Measurements from ENCODE around the gene CCDC188.

DNA sequence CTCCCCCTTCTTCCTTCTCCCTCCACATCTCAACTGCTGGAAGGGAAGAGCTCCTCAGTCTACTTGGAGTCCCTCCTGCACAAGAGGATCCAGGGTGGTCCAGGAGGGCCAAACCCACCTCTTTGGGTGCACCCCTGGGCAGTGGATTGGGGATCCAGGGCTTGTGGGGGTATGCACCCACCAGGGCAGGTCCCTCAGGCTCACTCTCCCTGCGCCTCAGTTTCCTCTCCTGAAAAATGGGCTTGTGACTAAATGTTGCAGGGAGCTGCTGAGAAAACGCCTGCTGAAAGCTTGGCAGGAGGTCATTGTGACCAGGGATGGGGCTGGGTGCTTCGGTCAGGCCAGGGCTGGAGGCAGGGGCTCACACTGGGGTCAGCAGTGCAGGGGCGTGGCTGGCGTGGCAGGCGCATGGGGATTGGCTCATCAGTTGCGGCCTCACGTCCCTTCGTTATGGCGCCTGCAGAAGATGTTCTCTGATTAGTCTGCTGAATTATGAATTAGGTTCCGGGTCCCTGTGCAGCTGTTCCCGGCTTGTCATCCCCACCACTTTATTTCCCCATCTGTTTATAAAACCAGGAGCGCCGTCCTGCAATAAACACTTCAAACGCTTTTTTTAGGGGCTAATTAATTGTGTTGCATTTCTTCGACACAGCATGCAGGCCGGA is 25.7 kb upstream of the CCDC188 start:
- TF ChIP-seq, protein P1, sequence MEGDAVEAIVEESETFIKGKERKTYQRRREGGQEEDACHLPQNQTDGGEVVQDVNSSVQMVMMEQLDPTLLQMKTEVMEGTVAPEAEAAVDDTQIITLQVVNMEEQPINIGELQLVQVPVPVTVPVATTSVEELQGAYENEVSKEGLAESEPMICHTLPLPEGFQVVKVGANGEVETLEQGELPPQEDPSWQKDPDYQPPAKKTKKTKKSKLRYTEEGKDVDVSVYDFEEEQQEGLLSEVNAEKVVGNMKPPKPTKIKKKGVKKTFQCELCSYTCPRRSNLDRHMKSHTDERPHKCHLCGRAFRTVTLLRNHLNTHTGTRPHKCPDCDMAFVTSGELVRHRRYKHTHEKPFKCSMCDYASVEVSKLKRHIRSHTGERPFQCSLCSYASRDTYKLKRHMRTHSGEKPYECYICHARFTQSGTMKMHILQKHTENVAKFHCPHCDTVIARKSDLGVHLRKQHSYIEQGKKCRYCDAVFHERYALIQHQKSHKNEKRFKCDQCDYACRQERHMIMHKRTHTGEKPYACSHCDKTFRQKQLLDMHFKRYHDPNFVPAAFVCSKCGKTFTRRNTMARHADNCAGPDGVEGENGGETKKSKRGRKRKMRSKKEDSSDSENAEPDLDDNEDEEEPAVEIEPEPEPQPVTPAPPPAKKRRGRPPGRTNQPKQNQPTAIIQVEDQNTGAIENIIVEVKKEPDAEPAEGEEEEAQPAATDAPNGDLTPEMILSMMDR (optimal IDR thresholded peaks at IDR 0.05 in 1 of 3, IDR thresholded peaks at IDR 0.05 in 1 of 3, conservative IDR thresholded peaks at IDR 0.05 in 1 of 3; ENCODE audit: extremely low read depth in 1 of 3, insufficient read depth in 2 of 3, low read length in 3 of 3) = no peak
- TF ChIP-seq EZH2 (IDR thresholded peaks at IDR 0.05; ENCODE audit: low read length) = no peak

All from keratinocyte (primary cell).